Measurements from ENCODE around the gene LIMCH1.

- TF ChIP-seq POLR2AphosphoS5 (IDR thresholded peaks at IDR 0.05; ENCODE audit: borderline replicate concordance, low read depth, low read length) (no peak), EZH2 (IDR thresholded peaks at IDR 0.05) (no peak)
Measured at GRCh38 chr4:41647383-41647782, 109.4 kb downstream of the LIMCH1 start.
